Lower leg skin (tissue), 4 donors: Measurements from ENCODE around the gene PCNP. TPM values are rescaled to one million over a fixed set of nuclear protein-coding genes. Genes with fewer than 3 reads are reported as not detected.
A peak's percentile ranks its signal among the peaks of the same experiment; 100 is the strongest.
"Not testable (repeated sequence)": the region's sequence is repeated elsewhere in the genome, so short reads cannot be mapped to it uniquely, and the experiment has no call there.

ENCODE experiments used
- DNase-seq, 2 donors: peaks; one replicate each; pipeline ENCODE4 v3.0.0-alpha.2; 2019; ENCODE audit warnings: low spot score in 2 of 2
- H3K4me3 ChIP-seq: fragments of 200-600 bp; sonication (generic); 2 replicates; pipeline ENCODE4 v1.5.1; 2017; ENCODE audit warnings: mild to moderate bottlenecking, low read depth; ENCODE audit not compliant: poor library complexity, severe bottlenecking
- POLR2A ChIP-seq, 2 donors: fragments of 450-650 bp; IDR thresholded peaks; one replicate each; pipeline ENCODE4 v1.6.1; 2016 to 2017; ENCODE audit warnings: antibody characterized with exemption in 2 of 2, mild to moderate bottlenecking in 1 of 2, moderate library complexity in 1 of 2
- WGBS, 2 donors: methylation state at CpG; one replicate each; pipeline ENCODE4 v1.1.5; 2018; 5-methylcytosine and 5-hydroxymethylcytosine counted together
- intact Hi-C: fragments of 100-400 bp; cut with DNase I; formaldehyde crosslinking; loops from one replicate; pipeline ENCODE4 v1.15.0; 2023; ENCODE audit warnings: low total_unique reads
- total RNA-seq, 4 donors: library from RNA; depleted of rRNA; stranded (reverse); fragments of >200 nt; gene quantifications; one replicate each; pipeline ENCODE4 v1.1.0, GENCODE V29; 2016
- TF ChIP-seq, protein P1 (sequence below), 3 donors: fragments of 450-650 bp; IDR thresholded peaks; one replicate each; pipeline ENCODE4 v1.5.1; 2016; ENCODE audit warnings: antibody characterized with exemption in 3 of 3, mild to moderate bottlenecking in 3 of 3, moderate library complexity in 2 of 3

The PCNP gene
- total RNA-seq, 4 donors from 2014 or later: 55.3 to 73.8 (median 61.0) TPM

DNA sequence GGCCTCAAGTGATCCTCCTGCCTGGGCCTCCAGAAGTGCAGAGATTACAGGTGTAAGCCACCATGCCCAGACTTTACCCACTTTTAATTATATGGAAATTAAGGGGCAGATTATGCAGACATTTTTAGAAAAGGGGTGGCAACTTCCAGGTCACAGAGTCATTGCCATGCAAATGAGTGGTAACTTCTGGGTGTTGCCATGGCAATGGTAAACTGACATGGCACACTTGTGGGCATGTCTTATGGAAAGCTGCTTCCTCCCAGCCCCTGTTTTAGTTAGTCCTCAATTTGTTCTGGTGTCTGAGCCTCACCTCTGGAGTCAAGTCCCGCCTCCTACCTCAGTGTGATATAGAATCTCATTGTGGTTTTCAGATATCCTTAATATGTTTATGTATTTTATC lies 49.7 kb downstream of the PCNP start:
- WGBS, 2 donors: 96% methylated on average over 1 of the region's 1 CpG
- TF ChIP-seq POLR2A (IDR thresholded peaks at IDR 0.05): no peak
- TF ChIP-seq, protein P1, sequence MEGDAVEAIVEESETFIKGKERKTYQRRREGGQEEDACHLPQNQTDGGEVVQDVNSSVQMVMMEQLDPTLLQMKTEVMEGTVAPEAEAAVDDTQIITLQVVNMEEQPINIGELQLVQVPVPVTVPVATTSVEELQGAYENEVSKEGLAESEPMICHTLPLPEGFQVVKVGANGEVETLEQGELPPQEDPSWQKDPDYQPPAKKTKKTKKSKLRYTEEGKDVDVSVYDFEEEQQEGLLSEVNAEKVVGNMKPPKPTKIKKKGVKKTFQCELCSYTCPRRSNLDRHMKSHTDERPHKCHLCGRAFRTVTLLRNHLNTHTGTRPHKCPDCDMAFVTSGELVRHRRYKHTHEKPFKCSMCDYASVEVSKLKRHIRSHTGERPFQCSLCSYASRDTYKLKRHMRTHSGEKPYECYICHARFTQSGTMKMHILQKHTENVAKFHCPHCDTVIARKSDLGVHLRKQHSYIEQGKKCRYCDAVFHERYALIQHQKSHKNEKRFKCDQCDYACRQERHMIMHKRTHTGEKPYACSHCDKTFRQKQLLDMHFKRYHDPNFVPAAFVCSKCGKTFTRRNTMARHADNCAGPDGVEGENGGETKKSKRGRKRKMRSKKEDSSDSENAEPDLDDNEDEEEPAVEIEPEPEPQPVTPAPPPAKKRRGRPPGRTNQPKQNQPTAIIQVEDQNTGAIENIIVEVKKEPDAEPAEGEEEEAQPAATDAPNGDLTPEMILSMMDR (IDR thresholded peaks at IDR 0.05): no peak
- intact Hi-C loops: no loop called here
- H3K4me3 ChIP-seq: no peak overlapping the region
- DNase-seq: no peak

DNA sequence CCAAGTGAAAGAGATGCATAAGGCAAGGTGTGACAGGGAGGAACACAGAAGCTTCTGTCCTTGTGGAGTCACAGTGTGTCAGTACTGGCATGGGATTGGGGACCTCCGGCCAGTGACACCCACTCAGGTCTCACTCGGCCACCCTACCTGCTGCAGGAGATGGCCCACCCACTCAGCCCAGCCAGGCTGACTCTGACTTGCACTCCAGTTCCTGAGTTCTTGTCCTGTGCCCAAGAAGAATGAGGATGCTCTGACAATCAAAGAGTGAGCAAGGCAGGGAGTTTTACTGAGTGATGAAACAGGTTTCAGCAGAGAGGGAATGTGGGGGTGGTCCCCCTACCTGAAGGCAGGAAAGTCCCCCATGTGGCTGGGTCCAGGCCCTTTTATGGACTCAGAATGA lies 50.9 kb downstream of the PCNP start:
- no peak for TF ChIP-seq POLR2A (IDR thresholded peaks at IDR 0.05)
- TF ChIP-seq, protein P1 (IDR thresholded peaks at IDR 0.05): no peak
- intact Hi-C loops: no loop called here
- no peak overlapping the region for H3K4me3 ChIP-seq
- WGBS, 2 donors: 81 to 83% methylated on average over 2 of the region's 2 CpGs
- peak in 1 of 2 donors; percentile 79 for DNase-seq

DNA sequence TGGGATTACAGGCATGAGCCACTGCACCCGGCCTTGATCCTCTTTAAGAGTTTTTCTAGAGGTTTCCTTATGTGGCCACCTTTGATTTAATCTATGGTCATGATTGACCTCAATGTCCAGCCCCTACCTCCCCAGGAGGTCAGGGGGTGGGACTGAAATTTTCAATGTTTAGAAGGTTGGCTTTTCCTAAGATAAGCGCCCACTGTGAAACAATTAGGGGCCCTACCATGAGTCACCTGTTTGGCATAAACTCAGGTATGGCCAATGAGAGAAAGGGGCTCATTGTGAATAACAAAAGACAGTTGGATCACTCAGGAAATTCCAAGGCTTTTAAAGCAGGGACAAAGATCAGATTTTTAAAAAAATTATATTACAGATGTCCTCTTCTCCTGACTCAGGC lies 51.9 kb downstream of the PCNP start:
- no peak overlapping the region for H3K4me3 ChIP-seq
- intact Hi-C loops: no loop called here
- no peak for DNase-seq
- TF ChIP-seq POLR2A (IDR thresholded peaks at IDR 0.05): no peak
- TF ChIP-seq, protein P1 (IDR thresholded peaks at IDR 0.05): no peak
- 92 to 93% methylated on average over 2 of the region's 2 CpGs for WGBS, 2 donors

DNA sequence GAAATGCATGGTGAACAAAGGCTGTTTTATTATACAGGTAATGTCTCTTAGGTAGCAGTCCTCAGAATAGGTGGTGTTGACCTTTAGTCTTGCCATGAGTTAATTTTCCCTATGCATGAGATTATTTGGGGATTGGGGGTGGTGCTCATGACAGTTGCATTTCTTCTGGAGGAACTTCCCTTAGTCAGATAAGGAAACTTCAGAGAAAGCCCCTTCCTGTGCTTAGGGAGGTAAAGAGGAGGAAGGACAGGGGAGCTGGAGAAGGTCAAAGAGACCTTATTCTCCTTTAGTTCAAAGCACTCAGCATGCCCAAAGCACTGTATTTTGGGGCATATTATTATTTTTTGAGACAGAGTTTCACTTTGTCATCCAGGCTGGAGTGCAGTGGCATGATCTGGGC lies 55.2 kb downstream of the PCNP start:
- TF ChIP-seq, protein P1 (IDR thresholded peaks at IDR 0.05): no peak
- TF ChIP-seq POLR2A (IDR thresholded peaks at IDR 0.05): no peak
- H3K4me3 ChIP-seq: no peak overlapping the region
- intact Hi-C loops: no loop called here
- DNase-seq: no peak

DNA sequence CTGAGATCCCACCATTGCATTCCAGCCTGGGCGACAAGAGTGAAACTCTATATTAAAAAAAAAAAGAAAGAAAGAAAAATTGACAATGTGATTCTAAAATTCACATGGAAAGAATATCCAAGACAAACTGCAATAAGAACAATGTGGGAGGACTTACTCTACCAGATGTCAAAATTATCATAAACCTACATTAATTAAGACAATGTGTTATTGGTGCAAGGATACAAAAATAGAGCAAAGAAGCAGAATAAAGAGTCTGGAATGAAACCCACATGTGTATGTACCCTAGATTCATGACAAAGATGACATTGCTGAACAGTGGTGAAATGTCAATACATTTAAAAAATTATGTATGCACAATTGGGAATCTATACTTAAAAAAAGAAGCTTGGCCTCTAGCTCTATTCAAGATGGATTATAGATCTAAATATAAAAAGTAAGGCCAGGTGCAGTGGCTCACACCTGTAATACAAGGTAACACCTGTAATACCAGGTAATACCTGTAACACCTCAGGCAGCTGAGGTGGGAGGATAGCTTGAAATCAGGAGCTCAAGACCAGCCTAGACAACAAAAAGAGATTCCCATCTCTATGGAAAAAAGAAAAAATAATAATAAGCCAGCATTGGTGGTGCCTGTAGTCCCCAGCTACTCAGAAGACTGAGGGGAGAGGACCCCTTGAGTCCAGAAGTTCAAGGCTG lies 57.3 kb downstream of the PCNP start:
- TF ChIP-seq, protein P1 (IDR thresholded peaks at IDR 0.05): no peak
- no peak for TF ChIP-seq POLR2A (IDR thresholded peaks at IDR 0.05)
- WGBS, 2 donors: 80 to 90% methylated on average over 1 of the region's 1 CpG
- peak in 1 of 2 donors; percentile 2 for DNase-seq
- H3K4me3 ChIP-seq: no peak overlapping the region
- intact Hi-C loops: no loop called here

DNA sequence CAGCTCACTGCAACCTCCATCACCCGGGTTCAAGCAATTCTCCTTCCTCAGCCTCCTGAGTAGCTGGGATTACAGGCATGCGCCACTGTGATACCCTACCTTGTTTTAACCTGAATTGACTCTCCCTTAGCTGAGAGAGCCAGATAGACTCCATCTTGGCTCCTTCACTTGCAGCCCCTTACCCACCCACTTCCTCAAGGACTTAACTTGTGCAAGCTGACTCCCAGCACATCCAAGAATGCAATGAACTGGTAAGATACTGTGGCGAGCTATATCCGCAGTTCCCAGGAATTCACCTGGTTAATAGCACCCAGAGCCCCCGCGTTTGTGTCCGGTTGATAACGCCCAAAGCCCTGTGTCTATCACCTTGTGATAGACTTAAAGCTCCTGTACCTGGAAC lies 58.0 kb downstream of the PCNP start:
- DNase-seq: peak in 1 of 2 donors; percentile 34
- 88 to 95% methylated on average over 8 of the region's 8 CpGs for WGBS, 2 donors
- H3K4me3 ChIP-seq, intact Hi-C loops: not testable (repeated sequence)
